Stimulated activated CD4-positive, alpha-beta T cell treated with anti-CD3 and anti-CD28 coated beads, Interleukin-2, amount 100 ng/mL, for 24 hours (primary cell): ENCODE measurements around the gene SCO1.
A peak's percentile ranks its signal among the peaks of the same experiment; 100 is the strongest.
"Not testable (repeated sequence)": the region's sequence is repeated elsewhere in the genome, so short reads cannot be mapped to it uniquely, and the experiment has no call there.

Experiments used
- DNase-seq, 2 donors: peaks; one replicate each; pipeline ENCODE4 v3.0.0-alpha.2; 2020

Gene SCO1

GRCh38 chr17:10697092-10698081 is at the start of gene SCO1, which contains the start of gene ADPRM:
SCO1 (minus strand) TSS chr17:10697533; CDS start chr17:10697507, 26 bp downstream.
ADPRM (plus strand) TSS chr17:10697594; CDS start chr17:10704927, 7,333 bp downstream.
- peak; percentile 91 to 92 for DNase-seq

- DNase-seq, result no peak
Observed at GRCh38 chr17:10745231-10745630, 47.9 kb upstream of the SCO1 start.

- no peak for DNase-seq
Observed at GRCh38 chr17:10744501-10745000, 47.2 kb upstream of the SCO1 start.

- no peak for DNase-seq
Observed at GRCh38 chr17:10743316-10744009, 46.1 kb upstream of the SCO1 start.

GRCh38 chr17:10742431-10742830 is 45.1 kb upstream of the SCO1 start:
- DNase-seq, result no peak

- DNase-seq, result no peak
Observed at GRCh38 chr17:10741416-10742135, 44.2 kb upstream of the SCO1 start.

GRCh38 chr17:10739386-10739785 is 42.1 kb upstream of the SCO1 start:
- DNase-seq, result no peak

- no peak for DNase-seq
Observed at GRCh38 chr17:10738521-10739258, 41.4 kb upstream of the SCO1 start.

- no peak for DNase-seq
Observed at GRCh38 chr17:10737736-10738135, 40.4 kb upstream of the SCO1 start.

- peak; percentile 27 to 41 for DNase-seq
Observed at GRCh38 chr17:10737168-10737622, 39.9 kb upstream of the SCO1 start.

- DNase-seq, result no peak
Observed at GRCh38 chr17:10735821-10736220, 38.5 kb upstream of the SCO1 start.

- no peak for DNase-seq
Observed at GRCh38 chr17:10735251-10735650, 37.9 kb upstream of the SCO1 start.

- DNase-seq, result no peak
Observed at GRCh38 chr17:10733666-10734065, 36.3 kb upstream of the SCO1 start.

GRCh38 chr17:10732121-10732520 is 34.8 kb upstream of the SCO1 start:
- DNase-seq, result not testable (repeated sequence)

GRCh38 chr17:10731408-10731879 is 34.1 kb upstream of the SCO1 start:
- peak in 1 of 2 donors; percentile 11 for DNase-seq

GRCh38 chr17:10730247-10730646 is 32.9 kb upstream of the SCO1 start:
- DNase-seq, result peak; percentile 17 to 37

GRCh38 chr17:10729334-10730193 is 32.2 kb upstream of the SCO1 start, which contains the start of gene TMEM220:
TMEM220 (minus strand) TSS chr17:10730023; CDS start chr17:10729851, 172 bp downstream.
- peak; percentile 39 to 52 for DNase-seq

GRCh38 chr17:10728331-10728892 is 31.1 kb upstream of the SCO1 start:
- DNase-seq, result peak in 1 of 2 donors; percentile 9

- DNase-seq, result peak in 1 of 2 donors; percentile 17
Observed at GRCh38 chr17:10727192-10727591, 29.9 kb upstream of the SCO1 start.

GRCh38 chr17:10726196-10726595 is 28.9 kb upstream of the SCO1 start:
- peak in 1 of 2 donors; percentile 1 for DNase-seq
